Measurements from ENCODE around the gene OMG.

GRCh38 chr17:31328160-31328535 lies 31.1 kb upstream of the OMG start:
- TF ChIP-seq CTCF (IDR thresholded peaks at IDR 0.05) (no peak), EP300 (IDR thresholded peaks at IDR 0.05) (no peak)

Measured in tibial nerve (tissue), 4 donors.